Uterus (tissue), 2 donors: Measurements from ENCODE around the gene GSTM4.

ENCODE experiments used
- POLR2A ChIP-seq, 2 donors: fragments of 450-650 bp; IDR thresholded peaks; one replicate each; pipeline ENCODE4 v1.6.1; 2016; ENCODE audit warnings: antibody characterized with exemption in 2 of 2, mild to moderate bottlenecking in 1 of 2, moderate library complexity in 1 of 2
- TF ChIP-seq, protein P1 (sequence below), 4 experiments: fragments of 200-600 bp in 2 of 4; fragments of 450-650 bp in 2 of 4; sonication (generic) in 2 of 4; IDR thresholded peaks; one replicate each; pipeline ENCODE4 v1.5.1; 2016 to 2019; ENCODE audit warnings: antibody characterized with exemption in 4 of 4, mild to moderate bottlenecking in 2 of 4, moderate library complexity in 1 of 4

DNA sequence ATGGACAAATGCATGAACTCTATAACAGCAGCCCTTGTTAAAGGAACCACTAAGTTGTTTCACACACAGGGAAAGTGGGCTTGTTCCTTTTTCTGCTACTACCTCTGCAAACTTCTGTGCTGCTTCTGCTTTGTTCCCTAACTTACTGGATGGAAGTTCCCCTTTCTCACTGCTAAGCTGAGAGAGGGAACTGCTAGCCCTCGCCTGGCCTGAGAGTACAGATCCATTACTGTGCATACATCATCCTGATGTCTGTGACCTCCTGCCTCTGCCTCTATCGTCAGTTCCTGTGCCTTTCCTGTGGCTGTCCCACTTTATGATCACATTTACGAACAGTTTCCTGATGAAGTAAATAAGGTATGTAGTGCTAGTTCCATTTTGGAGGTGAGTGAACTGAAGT is 40.0 kb upstream of the GSTM4 start:
- TF ChIP-seq, protein P1, sequence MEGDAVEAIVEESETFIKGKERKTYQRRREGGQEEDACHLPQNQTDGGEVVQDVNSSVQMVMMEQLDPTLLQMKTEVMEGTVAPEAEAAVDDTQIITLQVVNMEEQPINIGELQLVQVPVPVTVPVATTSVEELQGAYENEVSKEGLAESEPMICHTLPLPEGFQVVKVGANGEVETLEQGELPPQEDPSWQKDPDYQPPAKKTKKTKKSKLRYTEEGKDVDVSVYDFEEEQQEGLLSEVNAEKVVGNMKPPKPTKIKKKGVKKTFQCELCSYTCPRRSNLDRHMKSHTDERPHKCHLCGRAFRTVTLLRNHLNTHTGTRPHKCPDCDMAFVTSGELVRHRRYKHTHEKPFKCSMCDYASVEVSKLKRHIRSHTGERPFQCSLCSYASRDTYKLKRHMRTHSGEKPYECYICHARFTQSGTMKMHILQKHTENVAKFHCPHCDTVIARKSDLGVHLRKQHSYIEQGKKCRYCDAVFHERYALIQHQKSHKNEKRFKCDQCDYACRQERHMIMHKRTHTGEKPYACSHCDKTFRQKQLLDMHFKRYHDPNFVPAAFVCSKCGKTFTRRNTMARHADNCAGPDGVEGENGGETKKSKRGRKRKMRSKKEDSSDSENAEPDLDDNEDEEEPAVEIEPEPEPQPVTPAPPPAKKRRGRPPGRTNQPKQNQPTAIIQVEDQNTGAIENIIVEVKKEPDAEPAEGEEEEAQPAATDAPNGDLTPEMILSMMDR (IDR thresholded peaks at IDR 0.05) = no peak
- TF ChIP-seq POLR2A (IDR thresholded peaks at IDR 0.05) = no peak
